ENCODE data around the gene PICK1.
A peak's percentile ranks its signal among the peaks of the same experiment; 100 is the strongest.

Gene PICK1

DNA sequence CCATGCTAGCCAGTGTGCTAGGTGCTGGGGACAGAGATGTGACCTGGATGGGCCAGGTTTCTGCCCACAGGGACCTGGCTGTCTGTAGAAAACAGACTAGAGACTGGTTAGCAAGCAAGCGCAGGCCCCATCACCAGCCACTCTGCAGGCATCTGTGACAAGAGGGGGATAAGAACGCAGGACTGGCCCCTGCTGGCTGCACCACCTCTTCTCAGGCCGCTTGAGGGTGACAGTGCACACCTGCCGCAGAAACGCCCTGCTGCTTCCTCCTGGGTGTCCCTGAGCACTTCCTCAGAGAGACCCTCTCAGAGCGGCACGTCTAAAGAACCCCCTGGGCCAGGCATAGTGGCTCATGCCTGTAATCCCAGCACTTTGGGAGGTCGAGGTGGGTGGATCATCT is 5.9 kb upstream of the PICK1 start:
- no peak for DNase-seq

GRCh38 chr22:38051900-38052862 is 5.0 kb upstream of the PICK1 start:
- peak; percentile 82 to 86 for DNase-seq

GRCh38 chr22:38062791-38063190 is 5.6 kb downstream of the PICK1 start:
- no peak for DNase-seq

DNA sequence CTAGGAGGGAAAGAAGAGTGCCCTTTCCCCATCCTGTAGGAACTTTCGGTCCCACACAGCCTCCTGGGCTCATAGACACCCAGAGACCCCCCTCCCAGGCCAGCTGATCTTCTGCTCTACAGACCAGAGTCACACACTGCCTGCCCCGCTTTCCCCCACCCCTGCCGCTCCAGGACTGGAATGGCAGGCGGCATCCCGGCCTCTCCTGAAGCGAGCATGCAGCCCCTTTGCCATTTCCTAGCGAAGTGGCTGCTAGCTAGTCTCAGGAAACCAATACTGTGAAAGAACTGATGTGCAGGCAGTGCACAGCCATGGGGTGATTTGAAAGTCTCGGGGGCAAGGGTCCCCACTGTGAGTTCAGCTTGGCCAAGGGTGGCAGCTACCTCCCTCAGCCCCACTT is 8.3 kb downstream of the PICK1 start:
- no peak for DNase-seq

DNA sequence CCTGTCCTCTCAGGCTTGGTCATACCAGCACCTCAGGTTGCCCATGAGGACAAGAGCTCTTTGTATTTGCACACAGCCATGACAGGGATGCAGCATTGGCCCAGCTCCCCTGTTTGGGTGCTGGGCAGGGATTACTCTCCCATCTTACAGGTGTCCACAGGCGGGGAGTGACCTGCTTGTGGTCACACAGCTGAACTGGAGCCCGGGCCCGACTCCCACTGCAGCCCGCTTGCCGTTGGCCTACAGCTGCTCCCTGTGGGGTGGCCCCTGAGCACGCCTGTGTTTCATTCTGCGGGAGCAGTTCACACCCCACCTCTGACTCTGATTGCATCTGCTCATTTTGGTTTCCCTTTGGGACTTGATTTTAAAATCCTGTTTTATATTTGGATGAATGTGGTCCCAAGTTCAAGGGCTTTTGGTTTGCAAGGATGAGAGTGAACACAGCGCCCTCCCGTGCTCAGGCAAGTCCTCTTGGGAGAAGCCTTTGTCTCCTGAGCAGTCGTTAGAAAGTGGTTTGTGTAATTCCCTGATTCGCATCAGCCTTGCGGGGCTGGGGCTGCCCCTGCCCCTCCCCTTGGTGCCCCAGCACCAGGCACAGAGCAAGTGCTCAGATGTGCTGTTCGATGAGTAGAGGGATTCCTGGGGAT is 9.3 kb downstream of the PICK1 start:
- no peak for DNase-seq

DNA sequence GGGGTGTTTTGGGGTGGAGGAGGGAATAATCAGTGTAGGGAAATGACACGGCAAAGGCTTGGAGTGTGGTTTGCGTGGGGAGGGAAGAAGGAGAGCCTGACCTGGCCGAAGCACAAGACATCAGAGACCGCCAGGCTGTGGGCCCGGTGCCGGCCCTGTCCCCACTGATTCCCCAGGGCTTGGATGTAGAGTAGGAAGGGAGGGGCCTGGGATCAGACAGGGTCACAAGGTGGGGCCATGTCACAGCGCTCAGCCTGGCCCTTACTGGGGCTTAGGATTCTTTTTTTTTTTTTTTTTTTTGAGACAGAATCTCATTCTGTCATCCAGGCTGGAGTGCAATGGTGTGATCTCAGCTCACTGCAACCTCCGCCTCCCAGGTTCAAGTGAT is 9.8 kb downstream of the PICK1 start:
- DNase-seq, result no peak

GRCh38 chr22:38067761-38068360 is 10.7 kb downstream of the PICK1 start:
- no peak for DNase-seq

DNA sequence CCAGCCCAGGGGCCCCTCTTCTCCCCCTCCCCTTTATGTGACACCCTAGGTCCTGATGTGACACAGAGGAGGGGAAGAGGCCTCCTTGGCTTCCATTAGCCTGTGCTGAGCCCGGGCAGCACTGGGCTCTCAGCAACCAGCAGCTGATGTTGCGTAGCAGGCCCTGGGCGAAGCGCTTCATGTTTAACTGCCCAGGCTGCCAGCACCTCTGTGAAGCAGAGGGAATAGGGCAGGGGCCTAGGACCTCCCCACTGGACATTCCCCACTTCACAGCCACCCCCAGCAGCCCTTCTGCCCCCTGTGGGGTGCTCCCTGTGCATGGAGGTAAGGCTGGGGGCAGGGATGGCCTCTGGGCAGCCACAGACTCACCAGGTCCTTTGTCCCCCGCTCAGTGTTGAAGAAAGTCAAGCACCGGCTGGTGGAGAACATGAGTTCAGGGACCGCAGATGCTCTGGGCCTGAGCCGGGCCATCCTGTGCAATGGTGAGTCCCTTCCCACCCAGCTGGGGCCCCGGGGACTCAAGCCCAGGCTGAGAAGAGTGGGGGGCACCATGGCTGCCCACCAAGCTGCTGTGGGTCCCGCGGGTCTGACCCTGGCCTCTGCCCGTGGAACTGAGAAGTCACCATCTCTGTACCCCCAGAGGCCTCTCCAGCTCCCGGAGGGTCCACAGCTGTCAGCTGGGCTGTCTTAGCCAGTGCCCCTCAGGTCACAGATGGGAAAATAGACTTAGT is 11.6 kb downstream of the PICK1 start:
- no peak for DNase-seq

DNA sequence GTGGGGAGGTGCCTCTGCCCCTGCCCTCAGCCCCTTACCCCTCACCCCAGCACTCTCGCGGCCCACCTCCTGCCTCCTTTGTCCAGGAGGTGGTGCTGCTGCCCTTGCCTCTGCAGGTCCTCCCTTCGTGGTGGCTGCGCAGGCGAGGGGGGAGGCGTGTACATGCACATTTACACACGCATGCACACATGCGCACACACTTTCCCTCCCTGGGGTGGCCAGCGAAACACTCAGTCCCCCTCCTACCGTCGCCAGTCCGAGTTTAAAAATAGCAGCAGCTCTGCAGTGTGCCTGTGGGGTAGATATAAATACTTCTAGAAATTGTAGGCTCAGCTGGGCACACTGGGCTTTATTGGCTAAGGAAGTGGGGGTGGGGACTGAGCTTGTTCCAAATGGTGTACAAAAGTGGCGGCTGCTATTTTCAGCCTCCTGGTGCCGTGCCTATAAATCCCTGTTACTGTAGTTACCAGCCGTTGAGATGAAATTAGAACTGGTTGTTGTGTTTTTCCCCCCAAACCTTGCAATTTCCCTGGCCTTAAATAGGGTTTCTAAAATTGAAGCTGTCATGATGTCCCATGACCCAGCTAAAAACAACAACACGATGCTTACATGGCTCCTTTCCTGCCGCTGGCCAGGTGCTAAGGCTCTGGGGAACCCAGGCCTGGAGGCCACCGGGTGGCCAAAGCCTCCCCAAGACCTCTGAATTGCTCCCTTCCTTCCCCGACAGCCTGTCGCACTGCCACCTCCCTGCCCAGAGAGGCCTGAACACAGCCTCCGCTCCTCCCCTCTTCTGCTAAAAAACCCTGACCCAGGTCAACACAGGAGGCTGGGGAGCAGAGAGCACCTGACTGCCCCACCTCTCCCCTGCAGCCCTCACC is 12.4 kb downstream of the PICK1 start:
- DNase-seq, result no peak

GRCh38 chr22:38070250-38070921 is 13.2 kb downstream of the PICK1 start:
- DNase-seq, result no peak

DNA sequence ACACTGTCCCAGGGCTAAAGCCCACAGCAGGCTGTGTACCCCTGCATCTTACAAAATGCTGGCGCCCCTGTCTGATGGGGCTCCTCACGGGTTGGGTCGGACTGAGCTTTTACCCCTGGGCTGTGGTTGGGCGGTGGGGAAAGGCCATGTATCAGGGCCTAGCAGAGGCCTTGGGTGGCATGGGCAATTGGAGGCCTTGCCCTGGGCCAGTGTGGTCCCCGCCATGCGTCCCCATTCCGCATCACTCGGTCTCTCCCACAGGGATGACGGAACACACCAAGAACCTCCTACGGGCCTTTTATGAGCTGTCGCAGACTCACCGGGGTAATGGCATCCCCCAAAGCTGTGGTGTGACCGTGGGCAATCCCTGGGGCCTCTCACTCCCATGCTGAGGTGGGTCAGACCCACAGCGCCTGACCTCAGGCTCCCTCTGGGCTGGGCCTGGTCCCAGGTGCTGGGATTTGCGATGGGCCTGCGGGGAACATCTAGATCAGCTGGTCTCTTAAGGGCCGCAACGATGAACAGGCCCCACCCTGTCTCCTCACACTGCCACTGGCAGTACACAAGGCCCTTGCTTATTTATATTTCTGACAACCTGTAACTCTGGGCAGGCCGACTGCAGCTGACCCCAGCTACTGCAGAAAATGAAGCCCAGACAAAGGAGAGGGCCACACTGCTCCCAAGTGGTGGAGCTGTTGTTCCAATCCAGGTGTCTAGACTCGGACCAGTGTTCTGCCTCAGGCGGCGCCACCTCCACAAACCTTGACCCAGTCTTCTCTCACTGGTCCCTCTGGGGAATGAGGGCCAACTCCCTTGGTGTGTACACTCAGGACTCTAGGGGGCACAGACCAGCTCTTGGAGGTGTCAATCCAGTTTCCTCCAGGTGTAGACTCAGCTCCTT is 14.5 kb downstream of the PICK1 start:
- DNase-seq, result no peak

DNA sequence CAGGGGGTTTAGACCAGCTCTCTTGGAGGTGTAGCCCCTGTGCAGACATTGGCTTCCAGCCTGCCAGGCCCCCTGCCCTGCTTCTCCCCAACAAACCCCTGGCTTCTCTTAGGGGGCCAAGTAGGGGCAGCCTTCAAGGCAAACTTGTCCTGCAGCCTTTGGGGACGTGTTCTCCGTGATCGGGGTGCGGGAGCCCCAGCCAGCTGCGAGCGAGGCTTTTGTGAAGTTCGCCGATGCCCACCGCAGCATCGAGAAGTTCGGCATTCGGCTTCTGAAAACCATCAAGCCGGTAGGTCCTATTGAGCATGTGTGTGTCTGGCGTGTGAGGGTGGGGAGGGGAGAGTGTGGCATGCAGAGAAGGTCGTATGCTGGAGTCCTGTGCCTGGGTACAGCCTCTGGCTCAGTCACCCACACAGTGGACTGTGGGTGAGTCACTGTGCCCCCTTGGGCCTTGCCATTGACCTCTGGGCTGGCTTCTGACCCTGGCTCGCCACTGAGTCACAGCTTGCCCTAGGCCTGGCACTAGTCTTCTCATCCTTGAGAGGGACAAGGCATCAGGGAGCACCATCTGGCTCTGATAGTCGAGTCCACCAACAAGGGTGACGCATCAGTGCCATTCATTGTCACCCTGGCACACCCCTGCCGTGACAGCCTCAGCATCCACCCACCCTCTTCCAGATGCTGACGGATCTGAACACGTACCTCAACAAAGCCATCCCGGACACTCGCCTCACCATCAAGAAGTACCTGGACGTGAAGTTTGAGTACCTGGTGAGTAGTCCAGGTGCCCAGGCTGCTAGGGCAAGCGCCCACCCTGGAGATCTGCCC is 15.3 kb downstream of the PICK1 start:
- DNase-seq, result no peak

DNA sequence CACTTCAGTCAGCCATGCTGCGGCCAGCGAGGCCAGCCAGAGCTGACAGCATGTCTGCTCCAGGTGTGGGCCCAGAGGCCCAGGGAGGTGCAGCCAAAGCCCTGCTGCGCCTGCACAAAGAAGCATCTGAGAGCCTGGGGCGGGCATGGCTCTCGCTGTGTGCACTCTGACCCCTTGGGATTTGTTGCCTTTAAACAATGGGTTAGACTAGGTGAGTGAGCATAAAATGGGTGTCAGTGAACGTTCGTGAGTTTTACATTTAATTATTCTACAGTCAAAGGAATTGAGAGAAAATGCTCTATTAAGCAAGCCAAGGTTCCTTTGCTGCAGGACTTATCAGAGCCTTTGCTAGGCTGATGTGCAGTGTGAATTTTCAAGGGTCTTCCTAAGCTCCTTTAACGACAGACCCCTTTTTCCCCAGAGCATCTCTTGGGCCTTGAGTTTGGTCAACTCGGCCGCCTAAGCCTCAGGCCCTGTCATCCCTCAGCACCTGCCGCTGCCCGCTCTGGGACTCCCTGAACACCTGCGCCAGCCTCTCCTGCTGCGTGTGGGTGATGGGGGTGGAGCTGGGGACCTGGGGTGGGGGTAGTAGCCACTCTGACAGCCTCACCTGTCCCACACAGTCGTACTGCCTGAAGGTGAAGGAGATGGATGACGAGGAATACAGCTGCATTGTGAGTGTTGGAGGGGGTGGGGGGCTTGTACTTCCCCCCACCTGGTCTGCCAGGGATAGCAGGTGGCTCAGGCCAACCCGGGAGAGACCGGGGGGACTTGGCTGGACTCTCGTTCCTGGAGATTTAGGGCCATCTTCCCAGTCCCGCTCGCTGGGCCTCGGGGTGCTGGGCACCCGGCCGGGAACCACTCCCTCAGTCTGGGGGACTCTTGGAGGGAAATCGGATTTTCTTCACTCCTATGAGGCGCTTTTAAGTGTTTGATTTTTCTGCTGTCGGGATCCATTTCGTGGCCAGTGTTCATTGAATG is 16.2 kb downstream of the PICK1 start:
- no peak for DNase-seq

DNA sequence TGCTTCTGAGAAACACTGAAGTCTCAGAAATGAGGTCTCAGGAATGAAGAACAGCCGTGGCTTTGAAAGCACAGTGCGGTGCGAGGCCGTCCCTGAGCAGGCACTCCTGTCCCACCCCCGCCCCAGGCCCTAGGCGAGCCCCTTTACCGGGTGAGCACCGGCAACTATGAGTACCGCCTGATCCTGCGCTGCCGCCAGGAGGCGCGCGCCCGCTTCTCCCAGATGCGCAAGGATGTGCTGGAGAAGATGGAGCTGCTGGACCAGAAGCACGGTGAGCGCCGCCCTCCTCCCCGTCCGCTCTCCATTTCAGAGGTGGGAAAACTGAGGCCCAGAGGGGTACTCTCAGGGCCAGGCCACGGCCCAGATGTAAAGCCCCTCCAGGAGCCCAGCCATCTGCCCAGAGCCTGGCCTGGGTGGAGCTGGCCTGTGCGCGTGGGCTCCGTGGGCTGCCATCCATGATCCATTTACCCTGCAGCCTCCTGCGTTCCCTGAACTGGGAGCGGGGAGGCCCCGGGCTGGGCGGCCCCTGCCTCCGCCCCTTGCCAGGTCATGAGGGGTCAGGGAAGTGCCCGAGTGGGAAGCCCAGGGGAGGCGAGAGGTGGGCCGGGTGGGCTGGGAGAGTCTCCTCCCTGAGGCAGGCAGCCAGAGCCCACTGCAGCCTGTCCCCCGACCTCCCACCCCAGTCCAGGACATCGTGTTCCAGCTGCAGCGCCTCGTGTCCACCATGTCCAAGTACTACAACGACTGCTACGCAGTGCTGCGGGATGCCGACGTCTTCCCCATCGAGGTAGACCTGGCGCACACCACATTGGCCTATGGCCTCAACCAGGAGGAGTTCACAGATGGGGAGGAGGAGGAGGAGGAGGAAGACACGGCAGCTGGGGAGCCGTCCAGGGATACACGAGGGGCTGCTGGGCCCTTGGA is 17.2 kb downstream of the PICK1 start:
- DNase-seq, result no peak

DNA sequence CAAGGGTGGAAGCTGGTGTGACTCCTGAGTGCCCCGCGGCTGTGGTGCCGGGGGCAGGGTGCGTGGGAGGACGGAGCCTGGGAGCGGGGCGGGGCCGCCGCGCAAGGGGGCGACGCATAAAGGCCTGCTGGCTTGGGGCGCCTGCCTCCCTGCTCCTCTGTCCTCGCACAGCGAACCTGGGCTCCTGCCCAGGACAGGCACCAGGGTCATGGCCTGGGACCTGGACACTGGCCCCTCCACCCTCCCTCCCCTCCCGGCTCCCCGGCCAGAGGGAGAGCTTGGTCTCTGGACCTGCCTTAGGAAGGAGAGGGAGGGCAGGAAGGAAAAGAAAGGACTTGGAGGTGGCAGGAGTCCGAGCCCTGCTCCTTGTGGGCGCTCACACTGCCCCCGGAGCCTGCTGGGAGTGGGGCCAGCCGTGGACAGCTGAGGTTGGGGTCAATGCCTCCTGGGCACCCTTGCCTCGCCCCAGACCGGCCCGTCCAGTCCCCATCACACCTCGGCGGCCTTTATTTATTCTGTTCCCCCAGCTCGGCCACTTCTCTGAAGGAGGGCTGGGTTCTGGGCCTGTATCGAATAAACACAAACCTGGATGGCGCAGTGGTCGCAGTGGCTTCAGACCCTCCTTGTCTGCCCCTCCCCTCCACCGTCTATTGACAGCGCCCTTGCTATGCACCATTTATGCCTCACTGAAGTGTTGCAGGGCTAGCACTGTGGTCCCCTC is 18.1 kb downstream of the PICK1 start:
- no peak for DNase-seq

GRCh38 chr22:38075961-38076360 is 18.8 kb downstream of the PICK1 start:
- DNase-seq, result no peak
